GM12891 (cell line): Measurements from ENCODE around the gene CCR5AS.

Experiments used
- POLR2A ChIP-seq: IDR thresholded peaks from 2 replicates; pipeline ENCODE4 v1.6.1; 2011; ENCODE audit warnings: low read depth, low read length, control low read depth
- POLR2AphosphoS5 ChIP-seq: IDR thresholded peaks from 2 replicates; pipeline ENCODE4 v1.6.1; 2011; ENCODE audit warnings: low read depth, low read length, control low read depth
- POU2F2 ChIP-seq: IDR thresholded peaks from 2 replicates; pipeline ENCODE4 v1.6.1; 2011; ENCODE audit warnings: low read depth, mild to moderate bottlenecking, control low read depth, low read length, moderate library complexity
- TAF1 ChIP-seq: IDR thresholded peaks from 2 replicates; pipeline ENCODE4 v1.6.1; 2011; ENCODE audit warnings: low read depth, low read length, control low read depth

DNA sequence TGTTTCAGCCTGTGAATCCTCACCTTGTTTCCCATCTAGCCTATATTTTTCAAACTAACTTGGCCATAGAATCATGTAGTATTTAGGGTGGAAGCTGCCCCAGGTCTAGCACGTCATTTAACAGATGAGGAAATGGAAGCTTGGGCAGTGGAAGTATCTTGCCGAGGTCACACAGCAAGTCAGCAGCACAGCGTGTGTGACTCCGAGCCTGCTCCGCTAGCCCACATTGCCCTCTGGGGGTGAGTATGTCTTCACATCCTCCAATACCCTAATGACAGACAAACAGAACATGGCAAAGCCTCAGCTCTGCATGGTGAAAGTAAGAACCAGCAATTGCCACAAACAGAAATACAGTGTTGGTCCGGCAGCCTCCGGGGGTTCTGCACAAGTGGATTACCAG, 38.3 kb downstream of the CCR5AS start:
- TF ChIP-seq POLR2AphosphoS5: no peak
- no peak for TF ChIP-seq POLR2A
- TF ChIP-seq TAF1: no peak
- no peak for TF ChIP-seq POU2F2
